Left kidney (tissue), 8 donors: ENCODE data around the gene GLIS1. TPM values are rescaled to one million over a fixed set of nuclear protein-coding genes. Genes with fewer than 3 reads are reported as not detected.
A peak's percentile ranks its signal among the peaks of the same experiment; 100 is the strongest.
"Not testable (repeated sequence)": the region's sequence is repeated elsewhere in the genome, so short reads cannot be mapped to it uniquely, and the experiment has no call there.

ENCODE experiments used
- DNase-seq: peaks from one replicate; pipeline ENCODE4 v3.0.0-alpha.2; 2013
- long read RNA-seq, 8 donors: transcript quantifications; one replicate each; lab custom pipeline, GENCODE V29; 2026
- polyA plus RNA-seq: library from polyadenylated mRNA; unstranded; fragments of 120-200 nt; gene quantifications from one replicate; pipeline ENCODE4 v1.2.1, GENCODE V29; 2013; ENCODE audit not compliant: insufficient read length

GLIS1 gene
- 2.5 TPM for polyA plus RNA-seq
- long read RNA-seq, donor 1: 0 reads
- long read RNA-seq, donor 2: 0 reads
- long read RNA-seq, donor 3: 0 reads
- long read RNA-seq, donor 4: 0 reads
- long read RNA-seq, donor 5, partial matches to known transcripts: 0 of 1 reads
- long read RNA-seq, donor 5, other reads (novel, unspliced or antisense): 0 of 1 reads
- long read RNA-seq, donor 6: 0 reads
- long read RNA-seq, donor 7: 0 reads
- long read RNA-seq, donor 8: 0 reads

- peak; percentile 84 for DNase-seq
Observed at GRCh38 chr1:53739109-53739681, at the start of gene GLIS1. Gene GLIS1 (minus strand): TSS chr1:53739164. CDS start chr1:53738064, 1,100 bp downstream.

GRCh38 chr1:53787655-53788054, 48.7 kb upstream of the GLIS1 start:
- DNase-seq: no peak

- DNase-seq: no peak
Observed at GRCh38 chr1:53783056-53783455, 44.1 kb upstream of the GLIS1 start.

GRCh38 chr1:53781654-53782053, 42.7 kb upstream of the GLIS1 start:
- no peak for DNase-seq

GRCh38 chr1:53777272-53777671, 38.3 kb upstream of the GLIS1 start:
- DNase-seq: no peak

GRCh38 chr1:53771648-53772047, 32.7 kb upstream of the GLIS1 start:
- DNase-seq: no peak

GRCh38 chr1:53769780-53770179, 30.8 kb upstream of the GLIS1 start:
- no peak for DNase-seq

GRCh38 chr1:53769184-53769583, 30.2 kb upstream of the GLIS1 start:
- no peak for DNase-seq

- no peak for DNase-seq
Observed at GRCh38 chr1:53766831-53767405, 28.0 kb upstream of the GLIS1 start.

- DNase-seq: no peak
Observed at GRCh38 chr1:53766194-53766742, 27.3 kb upstream of the GLIS1 start.

- no peak for DNase-seq
Observed at GRCh38 chr1:53765657-53766056, 26.7 kb upstream of the GLIS1 start.

- no peak for DNase-seq
Observed at GRCh38 chr1:53763911-53764310, 24.9 kb upstream of the GLIS1 start.

- DNase-seq: no peak
Observed at GRCh38 chr1:53763461-53763860, 24.5 kb upstream of the GLIS1 start.

- DNase-seq: not testable (repeated sequence)
Observed at GRCh38 chr1:53760497-53760896, 21.5 kb upstream of the GLIS1 start.

GRCh38 chr1:53755874-53756273, 16.9 kb upstream of the GLIS1 start:
- no peak for DNase-seq

GRCh38 chr1:53754484-53755312, 15.7 kb upstream of the GLIS1 start:
- DNase-seq: peak; percentile 54

GRCh38 chr1:53752281-53752680, 13.3 kb upstream of the GLIS1 start:
- no peak for DNase-seq

- DNase-seq: no peak
Observed at GRCh38 chr1:53747841-53748240, 8.9 kb upstream of the GLIS1 start.

GRCh38 chr1:53740621-53741105, 1.7 kb upstream of the GLIS1 start:
- no peak for DNase-seq

GRCh38 chr1:53738205-53739108, 507 bp downstream of the GLIS1 start:
- no peak for DNase-seq

GRCh38 chr1:53737648-53738204, 1.2 kb downstream of the GLIS1 start:
- no peak for DNase-seq
